GM10847 (cell line): ENCODE measurements around the gene THBS2.

Source experiments
- POLR2A ChIP-seq: IDR thresholded peaks from 2 replicates; pipeline ENCODE4 v1.6.1; 2011; ENCODE audit not compliant: insufficient read length; ENCODE audit errors: extremely low read depth

Gene THBS2

GRCh38 chr6:169230946-169231789 lies 22.5 kb downstream of the THBS2 start:
- TF ChIP-seq POLR2A = no peak

- no peak for TF ChIP-seq POLR2A
These were observed 23.4 kb downstream of the THBS2 start for GRCh38 chr6:169230322-169230665.

DNA sequence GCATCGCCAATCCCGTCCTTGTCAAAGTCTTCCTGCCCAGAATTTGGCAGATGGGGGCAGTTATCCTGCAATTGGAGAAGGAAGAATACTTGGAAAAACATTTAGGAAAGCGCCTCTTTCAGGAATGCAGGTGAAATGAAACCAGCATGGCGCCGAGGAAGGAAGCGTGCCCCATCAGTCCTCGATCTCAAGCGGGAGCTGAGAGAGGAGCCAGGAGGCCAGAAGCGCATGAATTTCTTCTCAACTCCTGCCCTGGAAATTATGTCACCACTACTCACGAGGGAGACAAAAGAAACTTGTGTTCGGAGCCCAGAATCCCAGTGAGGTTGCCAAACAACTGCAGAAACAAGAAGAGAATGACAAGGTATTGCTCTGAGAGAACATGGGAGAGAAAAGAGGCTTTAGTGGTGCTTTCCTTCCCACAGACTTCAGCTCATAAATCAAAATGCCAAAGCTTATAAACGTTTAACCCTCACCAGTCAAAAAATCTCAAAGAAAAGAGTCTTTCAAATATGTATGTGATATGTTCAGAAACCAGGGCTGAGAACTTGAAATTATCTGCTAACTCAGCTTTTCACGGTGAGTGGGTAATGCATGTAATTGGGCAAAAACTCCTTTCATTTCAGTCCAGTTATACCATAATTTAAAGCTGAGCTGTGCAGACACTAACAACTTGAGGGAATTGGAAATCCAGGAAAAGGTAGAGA lies 23.9 kb downstream of the THBS2 start:
- TF ChIP-seq POLR2A = no peak

DNA sequence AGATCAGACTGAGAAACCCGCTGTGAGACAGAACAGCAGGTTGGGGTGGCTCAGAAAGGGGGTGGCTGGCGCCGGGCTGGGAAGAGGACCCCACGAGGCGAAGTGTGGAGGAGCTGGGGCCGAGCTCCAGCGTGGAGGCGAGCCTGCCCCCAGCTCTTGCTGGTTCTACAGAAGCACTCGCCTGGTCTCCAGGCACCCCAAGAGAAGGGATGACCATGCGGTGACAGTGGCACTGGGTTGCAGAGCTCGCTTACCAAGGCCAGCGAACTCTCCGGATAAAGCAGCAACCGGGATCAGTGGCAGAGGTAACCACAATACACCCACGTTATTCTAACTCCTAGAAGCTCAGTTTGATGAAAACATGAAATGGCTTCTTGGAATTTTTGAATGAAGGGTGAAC lies 26.5 kb downstream of the THBS2 start:
- no peak for TF ChIP-seq POLR2A

DNA sequence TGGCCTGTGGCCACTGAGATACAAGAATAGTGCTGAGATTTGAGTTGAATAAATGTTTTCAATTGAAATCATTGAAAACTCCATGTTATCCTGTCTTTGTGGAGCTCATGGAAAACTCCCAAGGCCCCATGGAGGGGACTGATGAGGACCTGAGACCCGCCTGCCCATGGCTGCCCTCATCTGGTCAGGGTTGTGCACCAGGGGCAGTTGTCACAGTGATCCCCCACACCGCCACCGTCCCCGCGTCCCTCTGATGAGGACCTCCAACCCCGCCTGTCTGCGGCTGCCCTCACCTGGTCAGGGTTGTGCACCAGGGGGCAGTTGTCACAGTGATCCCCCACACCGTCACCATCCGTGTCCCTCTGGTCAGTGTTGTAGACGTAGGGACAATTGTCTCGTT lies 27.8 kb downstream of the THBS2 start:
- TF ChIP-seq POLR2A = no peak

GRCh38 chr6:169225131-169225576 lies 28.5 kb downstream of the THBS2 start:
- no peak for TF ChIP-seq POLR2A

GRCh38 chr6:169224716-169225115 lies 28.9 kb downstream of the THBS2 start:
- TF ChIP-seq POLR2A = no peak

GRCh38 chr6:169224185-169224695 lies 29.4 kb downstream of the THBS2 start:
- TF ChIP-seq POLR2A = no peak

- no peak for TF ChIP-seq POLR2A
These were observed 30.6 kb downstream of the THBS2 start for GRCh38 chr6:169223006-169223405.

DNA sequence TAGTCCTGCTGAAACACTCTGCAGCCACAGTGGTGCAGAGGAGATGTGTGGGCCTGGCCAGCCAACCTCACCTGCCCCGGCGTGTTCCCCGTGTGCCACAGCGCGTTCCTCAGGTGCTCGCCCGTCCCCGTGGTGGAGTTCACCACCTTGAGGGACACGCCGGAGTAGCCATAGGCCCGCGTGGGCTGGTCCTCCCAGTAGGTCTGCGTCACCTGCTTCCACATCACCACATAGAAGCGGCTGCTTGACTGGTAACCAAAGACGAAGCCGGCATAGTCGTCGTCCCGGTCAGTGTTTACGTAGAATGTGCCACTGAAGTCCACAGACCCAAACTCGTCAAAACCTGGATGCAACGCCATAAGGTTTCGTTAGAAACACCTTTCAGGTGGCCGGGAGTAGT lies 31.5 kb downstream of the THBS2 start:
- no peak for TF ChIP-seq POLR2A

DNA sequence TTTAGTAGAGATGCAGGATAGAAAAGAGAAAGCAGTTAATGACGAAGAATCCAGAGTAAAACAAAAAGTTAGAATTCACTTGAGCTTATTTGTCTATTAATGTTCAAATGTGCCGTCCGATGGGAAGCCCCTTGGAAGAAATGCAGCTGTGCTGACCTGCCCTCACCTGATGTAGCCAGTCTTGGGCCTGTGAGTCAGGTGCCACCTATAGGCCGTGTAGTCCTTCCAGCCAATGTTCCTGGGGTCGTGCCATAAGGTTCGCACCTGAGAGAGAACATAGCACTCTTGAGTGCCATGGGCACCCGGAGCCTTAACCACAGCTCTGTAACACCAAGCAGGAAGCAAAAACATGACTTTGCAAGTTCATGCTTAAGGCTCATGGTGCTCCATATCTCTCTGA lies 32.4 kb downstream of the THBS2 start:
- TF ChIP-seq POLR2A = no peak

GRCh38 chr6:169220068-169220964 lies 33.3 kb downstream of the THBS2 start:
- TF ChIP-seq POLR2A = no peak

DNA sequence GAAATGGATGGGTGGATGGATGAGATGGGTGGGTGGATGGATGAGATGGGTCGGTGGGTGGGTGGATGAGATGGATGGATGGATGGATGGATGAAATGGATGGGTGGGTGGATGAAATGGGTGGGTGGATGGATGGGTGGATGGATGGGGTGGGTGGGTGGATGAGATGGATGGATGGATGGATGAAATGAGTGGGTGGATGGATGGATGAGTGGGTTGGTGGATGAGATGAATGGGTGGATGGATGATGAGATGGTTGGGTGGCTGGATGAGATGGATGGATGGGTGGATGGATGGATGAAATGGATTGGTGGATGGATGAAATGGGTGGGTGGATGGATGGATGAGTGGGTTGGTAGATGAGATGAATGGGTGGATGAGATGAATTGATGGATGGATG lies 35.7 kb downstream of the THBS2 start:
- no peak for TF ChIP-seq POLR2A

- no peak for TF ChIP-seq POLR2A
These were observed 36.8 kb downstream of the THBS2 start for GRCh38 chr6:169216830-169217229.

GRCh38 chr6:169215201-169215681 lies 38.4 kb downstream of the THBS2 start:
- TF ChIP-seq POLR2A = no peak
